Measurements from ENCODE around the gene KCNIP3. TPM values are rescaled to one million over a fixed set of nuclear protein-coding genes. Genes with fewer than 3 reads are reported as not detected.
A peak's percentile ranks its signal among the peaks of the same experiment; 100 is the strongest.

Gene KCNIP3
- total RNA-seq, 1 donor from 2014 or later, result 6.0 TPM

- Mint-ChIP-seq H3K4me3 (ENCODE audit: unreplicated experiment) (no peak overlapping the region), H3K27me3 (ENCODE audit: low read depth) (peaks cover 32% of the 10 kb centered on the region)
- peak; percentile 41 for DNase-seq (ENCODE audit: low spot score)
Measured at GRCh38 chr2:95343429-95344214, 46.5 kb downstream of the KCNIP3 start.

GRCh38 chr2:95344215-95344583, 47.1 kb downstream of the KCNIP3 start:
- DNase-seq (ENCODE audit: low spot score), result peak; percentile 50
- H3K4me3 Mint-ChIP-seq (ENCODE audit: unreplicated experiment), result no peak overlapping the region

More at GRCh38 chr2:95343429-95344214, 46.5 kb downstream of the KCNIP3 start:
- peaks cover 1% of the 10 kb centered on the region for H3K36me3 Mint-ChIP-seq (ENCODE audit: low read depth)
- no peaks in the 10 kb centered on the region for H3K4me1 Mint-ChIP-seq (ENCODE audit: low read depth)
- no peak overlapping the region for H3K27ac Mint-ChIP-seq (ENCODE audit: unreplicated experiment)
- no peaks in the 10 kb centered on the region for H3K9me3 Mint-ChIP-seq (ENCODE audit: low read depth)
- no peak for TF ChIP-seq CTCF (IDR thresholded peaks at IDR 0.05)

GRCh38 chr2:95344656-95345055, 47.5 kb downstream of the KCNIP3 start:
- no peak for TF ChIP-seq CTCF (IDR thresholded peaks at IDR 0.05)
- peaks cover 1% of the 10 kb centered on the region for H3K36me3 Mint-ChIP-seq (ENCODE audit: low read depth)
- H3K27me3 Mint-ChIP-seq (ENCODE audit: low read depth), result peaks cover 31% of the 10 kb centered on the region
- H3K4me3 Mint-ChIP-seq (ENCODE audit: unreplicated experiment), result no peak overlapping the region
- peak; percentile 47 for DNase-seq (ENCODE audit: low spot score)
- H3K4me1 Mint-ChIP-seq (ENCODE audit: low read depth), result no peaks in the 10 kb centered on the region
- no peaks in the 10 kb centered on the region for H3K9me3 Mint-ChIP-seq (ENCODE audit: low read depth)
- H3K27ac Mint-ChIP-seq (ENCODE audit: unreplicated experiment), result no peak overlapping the region

More at GRCh38 chr2:95344215-95344583, 47.1 kb downstream of the KCNIP3 start:
- TF ChIP-seq CTCF (IDR thresholded peaks at IDR 0.05), result no peak
- no peak overlapping the region for H3K27ac Mint-ChIP-seq (ENCODE audit: unreplicated experiment)
- peaks cover 32% of the 10 kb centered on the region for H3K27me3 Mint-ChIP-seq (ENCODE audit: low read depth)
- peaks cover 1% of the 10 kb centered on the region for H3K36me3 Mint-ChIP-seq (ENCODE audit: low read depth)
- no peaks in the 10 kb centered on the region for H3K4me1 Mint-ChIP-seq (ENCODE audit: low read depth)
- H3K9me3 Mint-ChIP-seq (ENCODE audit: low read depth), result no peaks in the 10 kb centered on the region

- peak overlapping the region; percentile 81 for H3K4me3 Mint-ChIP-seq (ENCODE audit: unreplicated experiment)
- peaks cover 28% of the 10 kb centered on the region for H3K27me3 Mint-ChIP-seq (ENCODE audit: low read depth)
- no peaks in the 10 kb centered on the region for H3K4me1 Mint-ChIP-seq (ENCODE audit: low read depth)
Measured at GRCh38 chr2:95345081-95345562, 48.0 kb downstream of the KCNIP3 start.

More at GRCh38 chr2:95345081-95345562, 48.0 kb downstream of the KCNIP3 start:
- Mint-ChIP-seq H3K9me3 (ENCODE audit: low read depth) (no peaks in the 10 kb centered on the region), H3K36me3 (ENCODE audit: low read depth) (peaks cover 1% of the 10 kb centered on the region), H3K27ac (ENCODE audit: unreplicated experiment) (no peak overlapping the region)
- no peak for TF ChIP-seq CTCF (IDR thresholded peaks at IDR 0.05)
- DNase-seq (ENCODE audit: low spot score), result peak; percentile 42

Measured in chondrocyte (in vitro differentiated cells).